ENCODE results near the gene VPS13C.

The VPS13C gene

DNA sequence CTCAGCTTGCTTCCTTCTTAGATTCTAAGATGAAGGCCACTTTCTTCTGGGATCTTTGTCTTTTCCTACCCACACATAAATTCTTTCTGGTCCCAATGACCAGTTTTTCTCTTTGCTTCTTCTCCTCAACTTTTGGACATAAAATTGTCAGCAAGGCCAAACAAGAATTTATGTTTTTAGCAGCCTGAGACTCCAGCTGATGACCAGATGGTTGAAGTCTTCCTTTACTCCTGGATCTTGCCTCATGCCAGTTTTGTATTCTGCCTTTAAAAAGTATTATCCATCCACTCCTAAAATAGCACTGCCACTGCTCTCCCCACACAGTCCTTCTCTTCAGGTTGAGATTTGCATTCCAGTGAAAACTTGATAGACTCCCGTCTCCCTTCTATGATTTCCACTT, 236.0 kb downstream of the VPS13C start:
- no peak for TF ChIP-seq ZFX (IDR thresholded peaks at IDR 0.05; ENCODE audit: borderline replicate concordance)
- TF ChIP-seq, protein P1, sequence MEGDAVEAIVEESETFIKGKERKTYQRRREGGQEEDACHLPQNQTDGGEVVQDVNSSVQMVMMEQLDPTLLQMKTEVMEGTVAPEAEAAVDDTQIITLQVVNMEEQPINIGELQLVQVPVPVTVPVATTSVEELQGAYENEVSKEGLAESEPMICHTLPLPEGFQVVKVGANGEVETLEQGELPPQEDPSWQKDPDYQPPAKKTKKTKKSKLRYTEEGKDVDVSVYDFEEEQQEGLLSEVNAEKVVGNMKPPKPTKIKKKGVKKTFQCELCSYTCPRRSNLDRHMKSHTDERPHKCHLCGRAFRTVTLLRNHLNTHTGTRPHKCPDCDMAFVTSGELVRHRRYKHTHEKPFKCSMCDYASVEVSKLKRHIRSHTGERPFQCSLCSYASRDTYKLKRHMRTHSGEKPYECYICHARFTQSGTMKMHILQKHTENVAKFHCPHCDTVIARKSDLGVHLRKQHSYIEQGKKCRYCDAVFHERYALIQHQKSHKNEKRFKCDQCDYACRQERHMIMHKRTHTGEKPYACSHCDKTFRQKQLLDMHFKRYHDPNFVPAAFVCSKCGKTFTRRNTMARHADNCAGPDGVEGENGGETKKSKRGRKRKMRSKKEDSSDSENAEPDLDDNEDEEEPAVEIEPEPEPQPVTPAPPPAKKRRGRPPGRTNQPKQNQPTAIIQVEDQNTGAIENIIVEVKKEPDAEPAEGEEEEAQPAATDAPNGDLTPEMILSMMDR (IDR thresholded peaks at IDR 0.05), result no peak

GRCh38 chr15:61822511-61822910, 237.7 kb downstream of the VPS13C start:
- no peak for TF ChIP-seq ZFX (IDR thresholded peaks at IDR 0.05; ENCODE audit: borderline replicate concordance)
- TF ChIP-seq, protein P1 (IDR thresholded peaks at IDR 0.05), result no peak
- no peak overlapping the region for H3K27ac ChIP-seq

More for the DNA sequence above, 236.0 kb downstream of the VPS13C start:
- no peak overlapping the region for H3K27ac ChIP-seq

- no peak overlapping the region for H3K27ac ChIP-seq
- TF ChIP-seq, protein P1 (IDR thresholded peaks at IDR 0.05), result no peak
- no peak for TF ChIP-seq ZFX (IDR thresholded peaks at IDR 0.05; ENCODE audit: borderline replicate concordance)
Measured at GRCh38 chr15:61820951-61821350, 239.3 kb downstream of the VPS13C start.

- TF ChIP-seq, protein P1 (IDR thresholded peaks at IDR 0.05), result no peak
- TF ChIP-seq ZFX (IDR thresholded peaks at IDR 0.05; ENCODE audit: borderline replicate concordance), result no peak
- H3K27ac ChIP-seq, result no peak overlapping the region
Measured at GRCh38 chr15:61820212-61820611, 240.0 kb downstream of the VPS13C start.

DNA sequence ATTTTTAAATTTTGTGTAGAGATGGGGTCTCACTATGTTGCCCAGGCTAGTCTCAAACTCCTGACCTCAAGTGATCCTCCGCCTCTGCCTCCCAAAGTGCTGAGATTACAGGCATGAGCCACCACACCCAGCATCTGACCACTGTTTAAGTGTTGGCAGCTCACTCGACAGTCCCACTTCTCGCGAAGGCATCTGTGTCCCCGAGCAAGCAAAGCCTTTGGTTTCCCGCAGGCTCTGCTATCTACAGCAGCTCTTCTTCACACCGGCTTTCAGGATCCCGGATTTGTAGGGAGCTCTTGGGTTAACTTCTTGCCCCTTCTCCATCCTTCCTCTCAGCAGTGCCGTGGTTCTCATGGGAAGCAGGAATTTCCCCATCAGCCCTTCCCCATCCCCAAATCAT, 240.9 kb downstream of the VPS13C start:
- TF ChIP-seq ZFX (IDR thresholded peaks at IDR 0.05; ENCODE audit: borderline replicate concordance), result no peak
- TF ChIP-seq, protein P1 (IDR thresholded peaks at IDR 0.05), result no peak

GRCh38 chr15:61818801-61819200, 241.4 kb downstream of the VPS13C start:
- H3K27ac ChIP-seq, result no peak overlapping the region
- TF ChIP-seq ZFX (IDR thresholded peaks at IDR 0.05; ENCODE audit: borderline replicate concordance), result no peak
- TF ChIP-seq, protein P1 (IDR thresholded peaks at IDR 0.05), result no peak

More for the DNA sequence above, 240.9 kb downstream of the VPS13C start:
- H3K27ac ChIP-seq, result no peak overlapping the region

GRCh38 chr15:61816856-61817255, 243.4 kb downstream of the VPS13C start:
- no peak overlapping the region for H3K27ac ChIP-seq
- no peak for TF ChIP-seq ZFX (IDR thresholded peaks at IDR 0.05; ENCODE audit: borderline replicate concordance)
- TF ChIP-seq, protein P1 (IDR thresholded peaks at IDR 0.05), result no peak

Data from 22Rv1 (cell line).